Prostate gland (tissue), 2 donors: ENCODE data around the gene F7.

ENCODE experiments used
- POLR2A ChIP-seq: fragments of 450-650 bp; IDR thresholded peaks from one replicate; pipeline ENCODE4 v1.6.1; 2016; ENCODE audit warnings: antibody characterized with exemption, mild to moderate bottlenecking
- TF ChIP-seq, protein P1 (sequence below), 4 experiments: fragments of 200-600 bp in 2 of 4; fragments of 450-650 bp in 2 of 4; sonication (generic) in 2 of 4; IDR thresholded peaks; 1 replicate in 3 of 4; 2 replicates in 1 of 4; pipeline ENCODE4 v1.5.1; 2016 to 2019; ENCODE audit warnings: antibody characterized with exemption in 4 of 4, mild to moderate bottlenecking in 2 of 4, moderate library complexity in 2 of 4

DNA sequence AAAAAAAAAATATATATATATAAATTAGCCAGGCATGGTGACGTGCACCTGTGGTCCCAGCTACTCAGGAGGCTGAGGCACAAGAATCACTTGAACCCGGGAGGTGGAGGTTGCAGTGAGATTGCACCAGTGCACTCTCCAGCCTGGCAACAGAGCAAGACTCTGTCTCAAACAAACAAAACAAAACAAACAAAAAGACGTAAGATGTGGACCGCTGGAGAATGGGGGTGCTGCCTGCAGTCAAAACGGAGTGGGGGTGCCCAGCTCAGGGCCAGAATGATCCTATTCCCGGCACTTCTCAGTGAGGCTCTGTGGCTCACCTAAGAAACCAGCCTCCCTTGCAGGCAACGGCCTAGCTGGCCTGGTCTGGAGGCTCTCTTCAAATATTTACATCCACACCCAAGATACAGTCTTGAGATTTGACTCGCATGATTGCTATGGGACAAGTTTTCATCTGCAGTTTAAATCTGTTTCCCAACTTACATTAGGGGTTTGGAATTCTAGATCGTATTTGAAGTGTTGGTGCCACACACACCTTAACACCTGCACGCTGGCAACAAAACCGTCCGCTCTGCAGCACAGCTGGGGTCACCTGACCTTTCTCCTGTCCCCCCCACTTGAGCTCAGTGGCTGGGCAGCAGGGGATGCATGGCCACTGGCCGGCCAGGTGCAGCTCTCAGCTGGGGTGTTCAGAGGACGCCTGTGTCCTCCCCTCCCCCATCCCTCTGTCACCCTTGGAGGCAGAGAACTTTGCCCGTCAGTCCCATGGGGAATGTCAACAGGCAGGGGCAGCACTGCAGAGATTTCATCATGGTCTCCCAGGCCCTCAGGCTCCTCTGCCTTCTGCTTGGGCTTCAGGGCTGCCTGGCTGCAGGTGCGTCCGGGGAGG lies at the start of gene F7:
- TF ChIP-seq POLR2A: no peak
- TF ChIP-seq, protein P1, sequence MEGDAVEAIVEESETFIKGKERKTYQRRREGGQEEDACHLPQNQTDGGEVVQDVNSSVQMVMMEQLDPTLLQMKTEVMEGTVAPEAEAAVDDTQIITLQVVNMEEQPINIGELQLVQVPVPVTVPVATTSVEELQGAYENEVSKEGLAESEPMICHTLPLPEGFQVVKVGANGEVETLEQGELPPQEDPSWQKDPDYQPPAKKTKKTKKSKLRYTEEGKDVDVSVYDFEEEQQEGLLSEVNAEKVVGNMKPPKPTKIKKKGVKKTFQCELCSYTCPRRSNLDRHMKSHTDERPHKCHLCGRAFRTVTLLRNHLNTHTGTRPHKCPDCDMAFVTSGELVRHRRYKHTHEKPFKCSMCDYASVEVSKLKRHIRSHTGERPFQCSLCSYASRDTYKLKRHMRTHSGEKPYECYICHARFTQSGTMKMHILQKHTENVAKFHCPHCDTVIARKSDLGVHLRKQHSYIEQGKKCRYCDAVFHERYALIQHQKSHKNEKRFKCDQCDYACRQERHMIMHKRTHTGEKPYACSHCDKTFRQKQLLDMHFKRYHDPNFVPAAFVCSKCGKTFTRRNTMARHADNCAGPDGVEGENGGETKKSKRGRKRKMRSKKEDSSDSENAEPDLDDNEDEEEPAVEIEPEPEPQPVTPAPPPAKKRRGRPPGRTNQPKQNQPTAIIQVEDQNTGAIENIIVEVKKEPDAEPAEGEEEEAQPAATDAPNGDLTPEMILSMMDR (IDR thresholded peaks at IDR 0.05): no peak
